Activated CD4-positive, alpha-beta T cell treated with anti-CD3 and anti-CD28 coated beads, Interleukin-2, amount 50 U/mL, for 48 hours (primary cell): ENCODE measurements around the gene ASPSCR1.

Experiments
- DNase-seq, 2 experiments: peaks; one replicate each; pipeline ENCODE4 v3.0.0-alpha.2; 2020

Gene ASPSCR1

DNA sequence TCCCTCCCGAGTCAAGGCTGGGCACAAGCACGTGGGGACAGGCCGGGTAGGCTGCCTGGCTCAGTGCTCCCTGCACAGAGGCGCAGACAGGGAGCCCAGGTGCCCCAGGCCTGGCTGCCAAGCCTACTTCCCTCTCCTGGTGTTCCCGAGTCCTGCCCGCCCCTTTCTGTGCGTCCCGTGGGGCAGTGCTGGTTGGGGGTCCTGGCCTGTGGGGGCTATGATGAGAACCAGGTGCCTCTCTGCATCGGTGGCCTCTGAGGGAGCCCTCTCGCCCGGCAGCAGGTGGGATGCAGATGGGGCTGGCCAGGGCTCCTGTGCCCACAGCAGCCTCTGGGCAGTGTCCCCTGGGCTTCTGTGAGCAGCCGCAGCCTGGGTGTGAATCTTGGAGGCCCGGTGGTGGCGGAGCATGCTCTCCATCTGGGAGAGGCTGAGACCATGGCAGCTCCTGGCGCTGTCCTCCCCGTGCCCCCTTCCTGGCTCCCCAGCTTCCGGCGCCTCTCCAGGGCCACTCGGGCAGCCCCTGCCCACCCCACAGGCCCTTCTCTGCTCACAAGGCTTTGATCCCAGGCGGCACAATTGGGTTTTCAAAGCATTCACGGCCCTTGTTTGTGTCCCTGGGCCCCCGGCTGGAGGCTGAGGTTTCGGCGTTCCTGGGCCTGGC, 38.0 kb downstream of the ASPSCR1 start:
- DNase-seq: no peak

- DNase-seq: no peak
Measured at GRCh38 chr17:82016061-82016874, 38.8 kb downstream of the ASPSCR1 start.

GRCh38 chr17:82016875-82017459, 39.5 kb downstream of the ASPSCR1 start:
- no peak for DNase-seq

- DNase-seq: no peak
Measured at GRCh38 chr17:82017612-82018151, 40.3 kb downstream of the ASPSCR1 start.

DNA sequence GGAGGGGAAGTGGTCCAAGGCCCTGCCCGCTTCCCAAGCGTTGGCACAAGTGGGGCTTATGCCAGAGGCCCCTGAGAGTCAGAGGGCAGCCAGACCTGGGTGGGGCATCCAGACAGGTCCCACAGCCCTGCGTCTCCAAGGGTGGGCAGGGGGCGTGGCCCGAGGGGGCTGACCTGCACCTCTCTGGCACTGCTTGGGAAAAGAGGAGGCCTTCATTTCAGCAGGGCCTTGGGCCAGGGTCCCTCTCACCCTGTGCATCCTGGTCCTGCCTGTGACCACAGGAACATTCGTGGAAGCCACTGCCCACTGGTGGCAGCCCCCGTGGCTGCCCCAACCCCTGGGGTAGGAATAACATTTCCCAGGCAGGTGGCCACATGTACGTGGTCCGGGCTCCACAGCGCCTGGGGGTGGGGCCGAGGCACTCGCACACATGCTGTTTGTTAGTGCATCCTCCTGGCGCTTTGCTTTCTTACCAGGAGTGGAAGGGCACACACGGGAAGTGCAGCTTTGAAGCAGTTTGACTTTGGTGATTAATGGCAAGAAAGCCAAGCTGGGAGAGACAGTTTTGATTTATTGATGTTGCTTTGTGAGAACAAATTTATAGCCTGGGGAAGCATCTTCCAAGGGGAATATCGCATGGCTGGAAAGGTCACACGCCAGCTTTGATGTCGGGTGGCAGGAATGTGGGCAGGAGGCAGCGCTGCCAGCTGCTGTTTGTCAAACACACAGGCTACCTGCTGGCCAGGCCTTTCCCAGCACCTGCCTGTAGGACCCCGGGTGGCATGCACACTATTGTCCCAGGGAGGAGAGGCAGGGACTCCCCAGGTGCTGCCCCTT, 40.9 kb downstream of the ASPSCR1 start:
- DNase-seq: no peak

GRCh38 chr17:82018989-82019689, 41.7 kb downstream of the ASPSCR1 start:
- no peak for DNase-seq

GRCh38 chr17:82019690-82020571, 42.5 kb downstream of the ASPSCR1 start:
- peak; percentile 80 to 82 for DNase-seq

GRCh38 chr17:82020572-82021106, 43.2 kb downstream of the ASPSCR1 start:
- no peak for DNase-seq

GRCh38 chr17:82021107-82021899, 43.9 kb downstream of the ASPSCR1 start:
- DNase-seq: peak; percentile 68 to 72

DNA sequence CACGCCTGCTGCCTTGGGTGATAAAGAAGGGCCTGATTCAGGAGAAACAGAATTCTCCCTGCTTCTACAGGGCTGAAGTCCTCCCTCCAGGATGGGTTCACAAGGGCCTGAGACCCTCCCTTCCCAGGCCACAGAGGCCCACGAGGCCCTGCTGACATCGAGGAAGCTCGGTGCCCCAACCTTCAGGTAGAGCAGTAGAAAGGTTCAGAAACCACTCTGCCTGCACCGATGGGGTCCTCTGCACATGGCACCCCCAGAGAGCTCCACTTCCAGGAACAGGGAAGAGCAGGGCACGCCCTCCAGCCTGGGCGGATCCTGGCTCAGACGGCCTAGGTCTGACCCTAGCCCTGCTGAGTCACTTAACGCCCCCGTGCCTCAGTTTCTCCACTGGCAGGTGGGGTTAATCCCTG, 44.5 kb downstream of the ASPSCR1 start:
- peak in 1 of 2 experiments; percentile 17 for DNase-seq

- no peak for DNase-seq
Measured at GRCh38 chr17:82022310-82022980, 45.0 kb downstream of the ASPSCR1 start, which contains the start of gene CENPX. Gene CENPX, minus strand, starts transcription at chr17:82022878. Its CDS starts 17 bp downstream, at chr17:82022861.

- DNase-seq: peak; percentile 100
Measured at GRCh38 chr17:82022981-82023446, 45.6 kb downstream of the ASPSCR1 start, which contains the start of gene LRRC45. Gene LRRC45, plus strand, starts transcription at chr17:82023305. Its CDS starts 339 bp downstream, at chr17:82023644.

GRCh38 chr17:82023447-82024241, 46.2 kb downstream of the ASPSCR1 start:
- DNase-seq: peak; percentile 28 to 44

DNA sequence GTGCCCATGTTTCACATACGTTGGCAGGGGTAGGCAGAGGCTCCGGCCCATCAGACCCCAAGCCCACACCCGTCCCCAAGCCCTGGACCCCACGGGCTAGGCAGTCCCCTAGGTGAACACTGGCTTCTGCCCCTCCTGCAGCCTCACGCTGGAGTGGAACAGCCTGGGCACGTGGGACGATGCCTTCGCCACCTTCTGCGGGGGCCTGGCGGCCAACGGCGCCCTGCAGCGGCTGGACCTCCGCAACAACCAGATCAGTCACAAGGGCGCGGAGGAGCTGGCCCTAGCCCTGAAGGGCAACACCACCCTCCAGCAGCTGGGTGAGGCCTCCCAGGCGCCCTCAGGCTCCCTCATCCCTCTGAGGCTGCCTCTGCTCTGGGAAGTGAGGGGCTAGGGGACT, 47.4 kb downstream of the ASPSCR1 start:
- DNase-seq: no peak

DNA sequence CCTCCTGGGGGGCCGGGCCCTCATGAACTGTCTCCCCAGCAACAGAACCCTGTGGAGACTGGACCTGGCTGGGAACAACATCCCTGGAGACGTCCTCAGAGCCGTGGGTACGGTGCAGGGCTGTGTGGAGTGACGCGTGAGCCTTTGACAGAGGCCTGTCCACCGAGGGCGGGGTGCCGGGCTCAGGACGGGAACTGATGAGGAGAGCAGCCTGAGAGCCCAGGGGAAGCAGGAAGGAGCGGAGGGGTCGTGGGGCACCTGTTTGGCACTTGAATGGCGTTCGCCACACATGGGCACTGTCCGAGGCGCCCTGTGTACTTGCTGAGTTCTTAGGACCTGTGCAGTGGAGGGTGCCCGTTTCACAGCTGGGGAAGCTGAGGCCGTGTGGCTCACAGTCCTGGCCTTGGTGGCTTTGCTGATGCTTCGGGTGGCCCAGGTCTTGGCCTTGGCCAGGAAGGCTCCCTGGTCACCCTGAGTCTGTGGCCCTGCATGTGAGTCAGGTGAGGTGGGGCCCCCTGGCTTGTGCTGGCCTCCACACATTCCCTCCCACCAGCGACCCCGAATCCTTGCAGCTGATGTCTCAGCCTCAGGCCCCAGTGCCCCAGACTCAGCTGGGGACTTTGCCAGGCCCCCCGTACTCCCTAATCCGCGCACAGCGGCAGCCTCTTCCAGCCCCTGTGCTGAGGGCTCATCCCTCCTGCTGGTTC, 48.1 kb downstream of the ASPSCR1 start:
- DNase-seq: no peak

- DNase-seq: no peak
Measured at GRCh38 chr17:82028246-82028645, 50.8 kb downstream of the ASPSCR1 start.

- DNase-seq: no peak
Measured at GRCh38 chr17:82028966-82029365, 51.5 kb downstream of the ASPSCR1 start.
